Keratinocyte (primary cell): ENCODE measurements around the gene HOOK2. TPM values are rescaled to one million over a fixed set of nuclear protein-coding genes. Genes with fewer than 3 reads are reported as not detected.
A peak's percentile ranks its signal among the peaks of the same experiment; 100 is the strongest.

Experiments
- DNase-seq: peaks from one replicate; pipeline ENCODE4 v3.0.0-alpha.2; 2011; ENCODE audit warnings: low read depth, missing footprints, low spot score
- FAIRE-seq: peaks from 2 replicates; lab custom pipeline; 2011; peaks lifted over from hg19 to GRCh38; lab: Jason Lieb, UNC
- H2AFZ ChIP-seq: 2 replicates; pipeline ENCODE4 v1.6.0; 2012; ENCODE audit warnings: low read length, control low read depth, inconsistent platforms; ENCODE audit not compliant: control insufficient read depth
- H3K27ac ChIP-seq: 2 replicates; pipeline ENCODE4 v1.5.1; 2011; ENCODE audit warnings: low read length; ENCODE audit not compliant: control insufficient read depth, insufficient read depth
- H3K27me3 ChIP-seq: 3 replicates; pipeline ENCODE4 v1.6.0; 2011; ENCODE audit warnings: low read length; ENCODE audit not compliant: control insufficient read depth, insufficient read depth; ENCODE audit errors: extremely low read depth
- H3K36me3 ChIP-seq, 2 experiments: 2 replicates in 1 of 2; 3 replicates in 1 of 2; pipeline ENCODE4 v1.5.1; 2011; ENCODE audit warnings: low read length in 2 of 2, mild to moderate bottlenecking in 1 of 2; ENCODE audit not compliant: control insufficient read depth in 2 of 2, insufficient read depth in 2 of 2; ENCODE audit errors: extremely low read depth in 1 of 2
- H3K4me1 ChIP-seq: 3 replicates; pipeline ENCODE4 v1.5.1; 2011; ENCODE audit warnings: low read length; ENCODE audit not compliant: control insufficient read depth, insufficient read depth; ENCODE audit errors: extremely low read depth
- H3K4me2 ChIP-seq: 3 replicates; pipeline ENCODE4 v1.6.0; 2011; ENCODE audit warnings: low read depth, low read length; ENCODE audit not compliant: control insufficient read depth, insufficient read depth; ENCODE audit errors: extremely low read depth
- H3K4me3 ChIP-seq, 3 experiments: fragments of 200-600 bp in 1 of 3; sonication (generic) in 1 of 3; 2 replicates in 2 of 3; 3 replicates in 1 of 3; pipeline ENCODE4 v1.5.1; 2011 to 2016; ENCODE audit warnings: low read length in 3 of 3, mild to moderate bottlenecking in 3 of 3, control low read depth in 2 of 3, inconsistent platforms in 1 of 3, low read depth in 1 of 3, mixed read lengths in 1 of 3, mixed run types in 1 of 3, moderate library complexity in 1 of 3; ENCODE audit not compliant: control insufficient read depth in 2 of 3, insufficient read depth in 2 of 3; ENCODE audit errors: extremely low read depth in 1 of 3
- H3K79me2 ChIP-seq: 2 replicates; pipeline ENCODE4 v1.6.0; 2012; ENCODE audit warnings: low read length; ENCODE audit not compliant: control insufficient read depth, insufficient read depth
- H3K9ac ChIP-seq: 3 replicates; pipeline ENCODE4 v1.6.0; 2011; ENCODE audit warnings: low read length; ENCODE audit not compliant: control insufficient read depth, insufficient read depth; ENCODE audit errors: extremely low read depth
- H3K9me1 ChIP-seq: 3 replicates; pipeline ENCODE4 v1.6.0; 2011; ENCODE audit warnings: low read length; ENCODE audit not compliant: control insufficient read depth, insufficient read depth; ENCODE audit errors: extremely low read depth
- H3K9me3 ChIP-seq: 2 replicates; pipeline ENCODE4 v1.5.1; 2012; ENCODE audit warnings: low read depth, low read length; ENCODE audit not compliant: control insufficient read depth
- H4K20me1 ChIP-seq: 3 replicates; pipeline ENCODE4 v1.6.0; 2011; ENCODE audit warnings: low read length; ENCODE audit not compliant: control insufficient read depth, insufficient read depth; ENCODE audit errors: extremely low read depth
- CTCF ChIP-seq, 3 experiments: IDR thresholded peaks in 1 of 3; conservative IDR thresholded peaks in 1 of 3; optimal IDR thresholded peaks in 1 of 3; 2 replicates in 2 of 3; 3 replicates in 1 of 3; pipeline versions ENCODE3 to v1.5.1; 2011; ENCODE audit warnings: low read length in 3 of 3, mild to moderate bottlenecking in 3 of 3, moderate library complexity in 2 of 3, control low read depth in 1 of 3, inconsistent platforms in 1 of 3; ENCODE audit not compliant: insufficient read depth in 2 of 3; ENCODE audit errors: extremely low read depth in 1 of 3
- EZH2 ChIP-seq: IDR thresholded peaks from one replicate; pipeline ENCODE4 v1.6.1; 2012; ENCODE audit warnings: inconsistent platforms, mild to moderate bottlenecking, low read length, moderate library complexity
- dilution Hi-C: fragments of 300-500 bp; cut with MboI; formaldehyde crosslinking; loops from one replicate; pipeline ENCODE4 v1.7.0; 2020; ENCODE audit warnings: low sequenced_read_pairs; ENCODE audit not compliant: extremely low pct_ligation_motif_present
- polyA plus RNA-seq, 5 experiments: library from polyadenylated mRNA; depleted of rRNA in 3 of 5; stranded (reverse) in 3 of 5; stranded (forward) in 1 of 5; unstranded in 1 of 5; fragments of >200 nt; gene quantifications; 1 replicate in 1 of 5; 2 replicates in 3 of 5; 3 replicates in 1 of 5; pipeline versions ENCODE4 v1.2.1 to v1.2.3, GENCODE V29; 2011 to 2012; ENCODE audit warnings: missing spikeins in 2 of 5, low read depth in 1 of 5, low replicate concordance in 1 of 5

HOOK2 gene
- polyA plus RNA-seq, 1 donor (not counting 4 experiments of a cell fraction or from before 2014, with no cell fraction given), result 21.9 TPM

DNA sequence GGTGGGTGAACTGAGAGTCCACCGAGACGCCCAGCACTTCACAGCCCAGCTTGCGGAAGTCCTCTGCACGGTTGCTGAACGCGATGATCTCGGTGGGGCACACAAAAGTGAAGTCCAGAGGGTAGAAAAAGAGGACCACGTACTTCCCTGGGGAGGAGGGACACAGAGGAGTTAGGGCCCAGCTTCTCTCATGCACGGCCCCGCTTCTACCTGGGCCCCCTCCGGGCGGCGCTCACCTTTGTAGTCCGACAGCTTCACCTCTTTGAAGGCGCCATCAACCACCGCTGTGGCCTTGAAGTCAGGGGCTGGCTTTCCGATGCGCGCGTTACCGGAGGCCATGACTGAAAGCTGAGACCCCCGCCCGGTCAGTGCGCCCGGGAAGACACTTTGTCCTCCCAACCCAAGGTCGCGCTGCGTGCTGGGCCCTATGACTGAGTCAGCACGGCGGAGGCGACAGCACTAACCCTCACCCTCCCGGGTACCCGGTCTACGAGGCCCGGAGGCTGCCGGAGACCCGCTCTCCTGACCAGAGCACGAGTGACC lies 25.6 kb upstream of the HOOK2 start:
- peak overlapping the region; percentile 89 for H3K9ac ChIP-seq
- H3K36me3 ChIP-seq, result peaks cover 4 to 9% of the 10 kb centered on the region in 2 experiments
- H3K4me1 ChIP-seq, result peaks cover 26% of the 10 kb centered on the region
- FAIRE-seq (no peak), DNase-seq (no peak)
- peak overlapping the region; percentile 93 for H2AFZ ChIP-seq
- H3K79me2 ChIP-seq, result peaks cover 13% of the 10 kb centered on the region
- H3K9me1 ChIP-seq, result no peaks in the 10 kb centered on the region
- H3K27me3 ChIP-seq, result no peaks in the 10 kb centered on the region
- H3K4me3 ChIP-seq, result peak overlapping the region; percentile 87 to 95 (median 92)
- H3K27ac ChIP-seq, result peak overlapping the region; percentile 52
- H4K20me1 ChIP-seq, result no peaks in the 10 kb centered on the region
- no peaks in the 10 kb centered on the region for H3K9me3 ChIP-seq
- dilution Hi-C loops, result no loop called here
- TF ChIP-seq CTCF (optimal IDR thresholded peaks at IDR 0.05 in 1 of 3, IDR thresholded peaks at IDR 0.05 in 1 of 3, conservative IDR thresholded peaks at IDR 0.05 in 1 of 3; ENCODE audit: extremely low read depth in 1 of 3, insufficient read depth in 2 of 3, low read length in 3 of 3) (no peak), EZH2 (no peak)
- H3K4me2 ChIP-seq, result peak overlapping the region; percentile 94

DNA sequence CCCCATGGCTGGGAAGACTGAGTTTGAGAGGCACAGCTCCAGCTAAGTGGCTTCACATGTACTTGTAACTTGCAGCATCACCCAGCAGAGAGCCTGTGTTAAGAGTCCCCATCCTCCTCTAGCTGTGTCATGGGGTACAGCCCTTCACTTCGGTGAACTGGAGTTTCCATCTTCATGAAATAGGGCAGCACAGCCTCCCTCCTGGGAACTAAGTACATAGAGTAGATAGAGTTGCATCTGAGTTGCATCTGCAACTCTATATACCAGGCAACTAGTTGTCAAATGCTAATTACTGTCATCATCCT lies 25.1 kb upstream of the HOOK2 start:
- H3K9me3 ChIP-seq, result no peaks in the 10 kb centered on the region
- no peak for TF ChIP-seq EZH2
- TF ChIP-seq CTCF (optimal IDR thresholded peaks at IDR 0.05 in 1 of 3, IDR thresholded peaks at IDR 0.05 in 1 of 3, conservative IDR thresholded peaks at IDR 0.05 in 1 of 3; ENCODE audit: extremely low read depth in 1 of 3, insufficient read depth in 2 of 3, low read length in 3 of 3), result no peak
- H4K20me1 ChIP-seq, result no peaks in the 10 kb centered on the region
- H3K4me3 ChIP-seq, result peak overlapping the region; percentile 87 to 95 (median 92)
- DNase-seq (no peak), FAIRE-seq (no peak)
- H3K4me2 ChIP-seq, result peak overlapping the region; percentile 94
- peaks cover 4 to 9% of the 10 kb centered on the region in 2 experiments for H3K36me3 ChIP-seq
- no peaks in the 10 kb centered on the region for H3K9me1 ChIP-seq
- peaks cover 13% of the 10 kb centered on the region for H3K79me2 ChIP-seq
- H3K9ac ChIP-seq, result peak overlapping the region; percentile 89
- dilution Hi-C loops, result no loop called here
- H3K4me1 ChIP-seq, result peaks cover 27% of the 10 kb centered on the region
- H2AFZ ChIP-seq, result no peak overlapping the region
- no peaks in the 10 kb centered on the region for H3K27me3 ChIP-seq
- peak overlapping the region; percentile 52 for H3K27ac ChIP-seq
